Fibroblast of lung (primary cell): ENCODE data around the gene NHERF2. TPM values are rescaled to one million over a fixed set of nuclear protein-coding genes. Genes with fewer than 3 reads are reported as not detected.
A peak's percentile ranks its signal among the peaks of the same experiment; 100 is the strongest.

Experiments
- DNase-seq, 2 donors: peaks; one replicate each; pipeline versions ENCODE4 v3.0.0 to v3.0.0-alpha.2; 2010; ENCODE audit warnings: low read depth in 2 of 2
- H2AFZ ChIP-seq: 2 replicates; pipeline ENCODE4 v1.5.1; 2012; ENCODE audit warnings: low read length, control low read depth, inconsistent platforms
- H3K27ac ChIP-seq: 2 replicates; pipeline ENCODE4 v1.5.1; 2011; ENCODE audit warnings: low read length, control low read depth; ENCODE audit not compliant: insufficient read depth
- H3K27me3 ChIP-seq: 2 replicates; pipeline ENCODE4 v1.5.1; 2011; ENCODE audit warnings: mild to moderate bottlenecking, low read length; ENCODE audit not compliant: control insufficient read depth, insufficient read depth
- H3K36me3 ChIP-seq: 2 replicates; pipeline ENCODE4 v1.5.1; 2011; ENCODE audit warnings: low read length; ENCODE audit not compliant: control insufficient read depth, insufficient read depth
- H3K4me1 ChIP-seq: 2 replicates; pipeline ENCODE4 v1.5.1; 2011; ENCODE audit warnings: low read length; ENCODE audit not compliant: control insufficient read depth, insufficient read depth; ENCODE audit errors: extremely low read depth
- H3K4me2 ChIP-seq: 2 replicates; pipeline ENCODE4 v1.5.1; 2011; ENCODE audit warnings: low read length, control low read depth; ENCODE audit not compliant: insufficient read depth; ENCODE audit errors: extremely low read depth
- H3K4me3 ChIP-seq, 4 experiments: fragments of 200-600 bp in 1 of 4; sonication (generic) in 1 of 4; replicated peaks in 1 of 4; 2 replicates each; pipeline ENCODE4 v1.5.1; 2011 to 2016; ENCODE audit warnings: low read length in 4 of 4, low read depth in 3 of 4, mild to moderate bottlenecking in 3 of 4, control low read depth in 2 of 4, inconsistent platforms in 1 of 4, mixed read lengths in 1 of 4; ENCODE audit not compliant: insufficient read depth in 1 of 4; ENCODE audit errors: control extremely low read depth in 1 of 4
- H3K79me2 ChIP-seq: 2 replicates; pipeline ENCODE4 v1.5.1; 2012; ENCODE audit warnings: mild to moderate bottlenecking, low read length, inconsistent platforms; ENCODE audit not compliant: control insufficient read depth, insufficient read depth
- H3K9ac ChIP-seq: 2 replicates; pipeline ENCODE4 v1.5.1; 2011; ENCODE audit warnings: mild to moderate bottlenecking, low read length, control low read depth; ENCODE audit not compliant: insufficient read depth
- H3K9me3 ChIP-seq: 2 replicates; pipeline ENCODE4 v1.5.1; 2012; ENCODE audit warnings: low read depth, low read length; ENCODE audit not compliant: control insufficient read depth, insufficient read depth
- H4K20me1 ChIP-seq: 2 replicates; pipeline ENCODE4 v1.5.1; 2011; ENCODE audit warnings: low read length; ENCODE audit not compliant: control insufficient read depth, insufficient read depth; ENCODE audit errors: extremely low read depth
- EZH2 ChIP-seq: IDR thresholded peaks from 2 replicates; pipeline ENCODE4 v1.5.1; 2012; ENCODE audit warnings: low read length, control low read depth, mild to moderate bottlenecking; ENCODE audit errors: missing control alignments
- polyA plus RNA-seq, 2 donors: library from polyadenylated mRNA; depleted of rRNA in 1 of 2; stranded (reverse) in 1 of 2; unstranded in 1 of 2; fragments of >200 nt; gene quantifications; 2 replicates each; pipeline ENCODE4 v1.2.1, GENCODE V29; 2011 to 2012; ENCODE audit warnings: missing spikeins in 1 of 2
- total RNA-seq: library from RNA; depleted of rRNA; stranded (reverse); fragments of >200 nt; gene quantifications from 2 replicates; pipeline ENCODE4 v1.2.1, GENCODE V29; 2014
- TF ChIP-seq, protein P1 (sequence below), 2 donors: IDR thresholded peaks in 1 of 2; conservative IDR thresholded peaks in 1 of 2; 1 replicate in 1 of 2; 2 replicates in 1 of 2; pipeline ENCODE4 v1.5.1; 2011 to 2012; ENCODE audit warnings: low read length in 2 of 2, control low read depth in 1 of 2, inconsistent platforms in 1 of 2, low read depth in 1 of 2, mild to moderate bottlenecking in 1 of 2

The NHERF2 gene
- total and polyA plus RNA-seq, 2 donors (not counting 1 experiment from before 2014, with no cell fraction given): 21.5 to 38.0 TPM

DNA sequence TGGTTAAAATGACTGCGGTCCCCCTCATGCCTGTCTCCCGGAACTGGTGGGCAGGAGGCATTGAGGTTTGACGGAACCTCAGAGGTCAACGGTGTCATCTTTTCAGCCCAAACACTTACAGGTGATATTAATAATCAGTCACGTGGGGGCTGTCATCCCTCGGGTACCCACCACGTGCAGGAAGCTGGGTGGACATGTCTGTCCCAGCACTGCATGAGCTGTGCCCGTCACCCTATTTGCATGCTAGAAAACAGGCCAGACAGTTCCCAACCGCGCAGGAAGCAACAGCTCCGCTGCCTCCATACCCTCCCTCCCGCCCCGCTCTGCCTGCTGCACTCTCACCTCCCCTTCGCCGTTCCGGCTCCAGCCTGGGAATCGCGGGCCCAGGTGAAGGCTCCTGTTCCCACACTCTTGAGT is 35.6 kb upstream of the NHERF2 start:
- peak overlapping the region; percentile 25 for H3K4me2 ChIP-seq
- H2AFZ ChIP-seq: no peak overlapping the region
- H3K27me3 ChIP-seq: peaks cover 21% of the 10 kb centered on the region
- H3K9me3 ChIP-seq: no peaks in the 10 kb centered on the region
- peaks cover 9% of the 10 kb centered on the region for H3K36me3 ChIP-seq
- TF ChIP-seq, protein P1, sequence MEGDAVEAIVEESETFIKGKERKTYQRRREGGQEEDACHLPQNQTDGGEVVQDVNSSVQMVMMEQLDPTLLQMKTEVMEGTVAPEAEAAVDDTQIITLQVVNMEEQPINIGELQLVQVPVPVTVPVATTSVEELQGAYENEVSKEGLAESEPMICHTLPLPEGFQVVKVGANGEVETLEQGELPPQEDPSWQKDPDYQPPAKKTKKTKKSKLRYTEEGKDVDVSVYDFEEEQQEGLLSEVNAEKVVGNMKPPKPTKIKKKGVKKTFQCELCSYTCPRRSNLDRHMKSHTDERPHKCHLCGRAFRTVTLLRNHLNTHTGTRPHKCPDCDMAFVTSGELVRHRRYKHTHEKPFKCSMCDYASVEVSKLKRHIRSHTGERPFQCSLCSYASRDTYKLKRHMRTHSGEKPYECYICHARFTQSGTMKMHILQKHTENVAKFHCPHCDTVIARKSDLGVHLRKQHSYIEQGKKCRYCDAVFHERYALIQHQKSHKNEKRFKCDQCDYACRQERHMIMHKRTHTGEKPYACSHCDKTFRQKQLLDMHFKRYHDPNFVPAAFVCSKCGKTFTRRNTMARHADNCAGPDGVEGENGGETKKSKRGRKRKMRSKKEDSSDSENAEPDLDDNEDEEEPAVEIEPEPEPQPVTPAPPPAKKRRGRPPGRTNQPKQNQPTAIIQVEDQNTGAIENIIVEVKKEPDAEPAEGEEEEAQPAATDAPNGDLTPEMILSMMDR (conservative IDR thresholded peaks at IDR 0.05 in 1 of 2, IDR thresholded peaks at IDR 0.05 in 1 of 2; ENCODE audit: low read depth in 1 of 2, low read length in 2 of 2): no peak
- TF ChIP-seq EZH2: peak; percentile 41
- no peak for DNase-seq
- H4K20me1 ChIP-seq: no peaks in the 10 kb centered on the region
- no peak overlapping the region for H3K9ac ChIP-seq
- H3K4me1 ChIP-seq: peaks cover 7% of the 10 kb centered on the region
- H3K79me2 ChIP-seq: no peaks in the 10 kb centered on the region
- H3K4me3 ChIP-seq: no peak overlapping the region
- no peak overlapping the region for H3K27ac ChIP-seq

DNA sequence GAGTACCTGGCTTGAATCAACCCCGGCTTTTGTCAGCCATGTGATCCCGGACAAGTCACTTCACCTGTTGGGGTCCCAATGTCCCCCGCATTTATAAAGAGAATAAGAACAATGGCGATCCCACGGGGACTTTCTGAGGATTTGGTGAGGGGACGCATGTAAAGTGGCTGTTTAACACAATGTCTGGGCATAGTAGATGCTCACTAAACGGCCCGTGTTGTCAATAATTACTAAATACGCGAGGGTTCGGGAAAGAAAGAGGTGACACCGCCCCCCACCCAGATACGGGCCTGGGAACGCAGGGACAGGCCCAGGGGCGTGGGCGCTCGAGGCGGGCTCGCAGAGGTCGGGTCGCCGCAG is 35.1 kb upstream of the NHERF2 start:
- no peak for TF ChIP-seq EZH2
- Histone ChIP-seq H3K4me1 (peaks cover 7% of the 10 kb centered on the region), H3K36me3 (peaks cover 5% of the 10 kb centered on the region), H3K27me3 (peaks cover 21% of the 10 kb centered on the region), H4K20me1 (no peaks in the 10 kb centered on the region), H3K4me3 (peak overlapping the region in 3 of 4 experiments; percentile 13 to 36 (median 15)), H3K9me3 (no peaks in the 10 kb centered on the region), H2AFZ (peak overlapping the region; percentile 75), H3K4me2 (peak overlapping the region; percentile 68), H3K79me2 (no peaks in the 10 kb centered on the region), H3K27ac (no peak overlapping the region), H3K9ac (no peak overlapping the region)
- no peak for DNase-seq

DNA sequence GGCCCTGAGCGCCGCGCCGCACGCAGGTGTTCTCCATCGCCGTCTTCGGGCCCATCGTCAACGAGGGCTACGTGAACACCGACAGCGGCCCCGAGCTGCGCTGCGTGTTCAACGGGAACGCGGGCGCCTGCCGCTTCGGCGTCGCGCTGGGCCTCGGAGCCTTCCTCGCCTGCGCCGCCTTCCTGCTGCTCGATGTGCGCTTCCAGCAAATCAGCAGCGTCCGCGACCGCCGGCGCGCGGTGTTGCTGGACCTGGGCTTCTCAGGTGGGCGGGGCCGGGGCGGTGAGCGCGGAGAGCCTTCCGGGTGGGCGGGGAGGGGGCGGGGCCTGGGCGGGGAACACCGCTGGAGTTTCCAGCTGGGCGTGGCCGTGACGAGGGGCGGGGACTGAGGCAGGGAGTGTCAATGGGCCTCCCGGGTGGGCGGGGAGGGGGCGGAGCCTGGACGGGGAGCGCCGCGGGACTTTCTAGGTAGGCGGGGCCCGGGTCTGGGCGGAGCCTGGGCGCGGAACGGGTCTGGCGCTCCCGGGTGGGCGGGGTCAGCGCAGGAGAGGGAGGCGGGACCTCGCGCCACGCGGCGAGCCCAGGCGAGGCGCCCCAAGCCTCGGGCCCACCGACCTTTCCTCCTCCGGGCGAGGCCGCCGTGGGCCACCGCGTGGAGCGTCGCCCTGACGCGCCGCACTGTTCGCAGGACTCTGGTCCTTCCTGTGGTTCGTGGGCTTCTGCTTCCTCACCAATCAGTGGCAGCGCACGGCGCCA is 34.6 kb upstream of the NHERF2 start:
- Histone ChIP-seq H3K4me3 (peak overlapping the region in 3 of 4 experiments; percentile 13 to 36 (median 15)), H3K27me3 (peaks cover 21% of the 10 kb centered on the region), H3K27ac (no peak overlapping the region), H2AFZ (peak overlapping the region; percentile 75), H3K9ac (no peak overlapping the region), H3K9me3 (no peaks in the 10 kb centered on the region), H3K79me2 (no peaks in the 10 kb centered on the region), H3K36me3 (peaks cover under 1% of the 10 kb centered on the region), H4K20me1 (no peaks in the 10 kb centered on the region), H3K4me2 (peak overlapping the region; percentile 68), H3K4me1 (peaks cover 11% of the 10 kb centered on the region)
- peak; percentile 81 to 90 for DNase-seq
- TF ChIP-seq, protein P1 (conservative IDR thresholded peaks at IDR 0.05 in 1 of 2, IDR thresholded peaks at IDR 0.05 in 1 of 2; ENCODE audit: low read depth in 1 of 2, low read length in 2 of 2): no peak
- TF ChIP-seq EZH2: no peak
